HG02938 (cell line): ENCODE results near the gene KBTBD13.
"Not testable (repeated sequence)": the region's sequence is repeated elsewhere in the genome, so short reads cannot be mapped to it uniquely, and the experiment has no call there.

Experiments
- ATAC-seq: cut with Tn5 transposase; IDR thresholded peaks from one replicate; pipeline ENCODE4 v1.9.1; 2021; ENCODE audit warnings: mild to moderate bottlenecking, moderate library complexity; ENCODE audit not compliant: unreplicated experiment

The KBTBD13 gene

GRCh38 chr15:65087873-65088642 lies 11.5 kb downstream of the KBTBD13 start:
- no peak for ATAC-seq

- ATAC-seq = no peak
These were observed 12.1 kb downstream of the KBTBD13 start for GRCh38 chr15:65088643-65089021.

GRCh38 chr15:65089206-65089824 lies 12.8 kb downstream of the KBTBD13 start:
- ATAC-seq = no peak

- ATAC-seq = no peak
These were observed 15.6 kb downstream of the KBTBD13 start for GRCh38 chr15:65091946-65092770.

DNA sequence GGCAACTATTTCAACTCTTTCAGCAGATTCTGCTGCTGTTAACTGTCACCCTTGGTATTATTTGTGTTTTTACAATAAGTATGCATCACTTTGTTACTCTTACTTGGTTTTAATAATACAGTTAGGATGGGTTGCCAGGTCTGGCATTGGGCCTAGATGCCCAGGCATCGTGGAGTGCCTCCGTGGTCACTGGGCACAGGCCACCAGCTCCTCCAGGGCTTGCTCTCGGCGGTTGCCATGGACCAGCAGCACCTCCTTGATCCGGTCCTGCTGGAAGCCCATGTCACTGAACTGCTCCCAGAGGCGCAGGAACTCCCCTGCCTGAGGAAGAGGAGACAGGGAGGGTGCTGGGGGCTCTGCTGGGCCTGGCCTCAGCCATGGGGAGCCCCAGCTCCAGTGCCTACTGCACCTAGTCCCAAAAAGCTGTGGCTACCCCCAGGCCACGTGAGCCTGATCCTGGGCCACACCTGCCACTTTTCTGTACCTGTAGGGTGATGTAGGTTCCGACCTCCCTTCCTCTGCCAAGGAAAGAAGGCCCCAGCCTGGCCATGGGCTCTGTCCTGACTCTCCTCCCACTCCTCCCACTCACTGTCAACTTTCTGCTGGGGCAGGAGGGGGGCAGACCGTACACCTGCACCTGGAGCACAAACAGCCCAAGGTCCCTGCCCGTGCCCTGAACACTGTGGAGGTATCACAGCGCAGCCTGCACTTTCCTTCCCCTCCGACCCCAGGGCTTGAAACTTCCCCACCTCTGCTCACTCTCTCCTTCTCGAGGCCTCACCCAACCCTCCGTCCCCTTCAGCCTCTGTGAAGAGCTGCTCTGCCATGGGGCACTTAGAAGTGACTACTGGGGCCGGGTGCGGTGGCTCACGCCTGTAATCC lies 16.6 kb downstream of the KBTBD13 start:
- no peak for ATAC-seq

GRCh38 chr15:65093793-65094170 lies 17.2 kb downstream of the KBTBD13 start:
- ATAC-seq = not testable (repeated sequence)

- ATAC-seq = no peak
These were observed 17.9 kb downstream of the KBTBD13 start for GRCh38 chr15:65094294-65094995.

DNA sequence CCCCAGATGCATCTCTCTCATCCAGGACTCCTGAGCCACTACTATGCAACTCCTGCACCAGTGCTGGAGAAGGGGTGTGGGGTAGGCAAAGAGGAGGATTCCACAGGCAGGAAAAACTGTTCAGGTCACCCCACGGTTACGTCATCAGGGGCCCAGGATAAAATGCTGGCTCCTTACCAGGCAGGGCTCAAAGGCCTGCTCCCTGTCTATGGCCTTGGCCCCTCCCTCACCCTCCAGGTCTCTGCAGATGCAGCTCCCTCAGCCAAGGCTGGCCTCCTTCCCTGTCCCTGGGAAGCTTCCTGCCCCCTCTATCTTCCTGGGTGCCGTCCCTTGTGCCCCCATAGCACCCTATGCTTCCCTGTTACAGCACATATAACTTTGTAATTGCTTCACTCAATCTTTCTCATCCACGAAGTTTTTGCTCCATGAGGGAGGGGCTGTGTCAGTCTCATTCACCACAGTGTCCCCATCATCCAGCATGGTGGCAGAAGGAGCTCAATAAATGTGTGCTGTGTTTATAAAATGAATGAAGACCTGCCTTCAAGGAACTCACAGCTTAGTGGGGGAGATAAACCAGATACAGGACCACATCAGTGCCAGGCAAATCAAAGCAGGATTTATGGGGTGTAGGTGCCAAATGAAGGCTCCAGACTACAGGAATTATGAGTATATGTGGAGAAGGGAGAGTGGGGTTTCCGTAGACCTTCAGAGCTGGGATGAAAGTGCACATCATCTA lies 18.6 kb downstream of the KBTBD13 start:
- no peak for ATAC-seq

GRCh38 chr15:65095747-65096104 lies 19.2 kb downstream of the KBTBD13 start:
- ATAC-seq = no peak

DNA sequence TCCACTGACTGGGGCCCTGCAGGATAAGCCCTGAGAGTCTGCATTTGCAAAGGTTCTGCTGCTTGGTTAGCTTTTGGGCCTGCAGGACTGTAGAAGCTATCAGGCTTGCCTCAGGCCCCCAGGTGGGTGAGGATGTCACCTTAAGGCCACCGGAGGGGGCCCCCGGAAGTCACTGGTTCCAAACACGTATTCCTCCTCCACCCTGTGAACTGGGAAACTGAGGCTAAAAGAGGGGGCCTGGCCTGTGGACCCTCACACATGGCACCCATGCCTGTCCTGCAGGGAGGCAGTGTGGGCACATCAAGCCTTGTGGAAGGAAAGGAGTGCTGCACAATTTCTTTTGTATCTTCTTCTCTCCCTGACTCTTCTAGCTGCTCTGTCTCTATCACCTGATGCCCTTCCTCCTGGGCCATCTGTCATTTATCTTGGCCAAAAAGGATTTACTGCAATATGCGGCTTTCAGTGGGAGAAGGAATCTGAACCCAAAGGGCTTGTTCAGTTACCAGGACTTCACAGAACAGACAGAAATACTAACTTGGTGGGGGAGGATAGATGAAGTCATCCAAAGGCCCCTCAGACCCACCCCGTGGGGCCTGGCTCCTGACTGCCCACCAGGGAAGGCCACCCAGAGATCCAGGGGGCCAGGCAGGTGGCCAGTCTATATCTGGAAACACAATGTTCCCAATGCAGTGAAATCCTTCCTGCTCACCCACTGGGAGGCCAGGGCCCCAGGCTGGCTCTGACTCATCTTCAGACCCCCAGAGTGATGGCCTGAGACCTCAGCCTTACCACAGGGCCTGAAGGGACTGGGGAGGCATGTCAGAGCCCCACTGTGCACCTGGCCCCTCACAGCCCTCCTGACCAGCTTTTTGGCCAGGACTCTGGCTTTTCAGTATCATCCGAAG lies 20.2 kb downstream of the KBTBD13 start:
- ATAC-seq = no peak

DNA sequence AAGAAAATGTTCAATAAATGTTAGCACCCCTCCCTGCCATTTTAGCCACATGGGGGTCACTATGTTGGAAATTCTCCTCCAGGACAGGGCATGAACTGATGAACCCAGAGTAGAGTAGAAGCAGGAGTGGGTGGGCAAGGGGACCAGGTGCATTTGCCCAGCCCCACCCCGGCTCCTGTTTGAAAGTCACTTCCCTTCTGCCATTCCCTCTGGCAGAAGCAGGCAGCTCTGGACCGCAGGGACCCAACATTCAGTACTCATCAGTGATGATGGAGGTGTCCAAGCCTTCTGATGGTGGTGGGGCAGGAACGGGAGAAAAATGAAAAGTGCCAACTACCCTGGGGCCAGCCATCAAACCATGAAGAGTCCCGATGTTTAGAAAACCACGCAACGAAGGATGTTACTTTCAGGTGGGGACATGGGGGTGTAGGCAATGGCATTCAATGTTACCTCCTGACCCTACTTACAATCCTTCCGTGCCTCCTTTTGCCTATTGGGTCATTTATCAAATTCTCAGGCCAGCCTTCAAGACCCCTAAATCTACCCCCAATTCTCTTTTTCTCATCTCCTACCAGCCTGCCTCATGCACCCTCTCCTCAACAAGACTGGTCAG lies 21.2 kb downstream of the KBTBD13 start:
- no peak for ATAC-seq

GRCh38 chr15:65099336-65099735 lies 22.8 kb downstream of the KBTBD13 start:
- no peak for ATAC-seq

GRCh38 chr15:65099801-65100200 lies 23.3 kb downstream of the KBTBD13 start:
- ATAC-seq = not testable (repeated sequence)

GRCh38 chr15:65100442-65100841 lies 23.9 kb downstream of the KBTBD13 start:
- no peak for ATAC-seq

DNA sequence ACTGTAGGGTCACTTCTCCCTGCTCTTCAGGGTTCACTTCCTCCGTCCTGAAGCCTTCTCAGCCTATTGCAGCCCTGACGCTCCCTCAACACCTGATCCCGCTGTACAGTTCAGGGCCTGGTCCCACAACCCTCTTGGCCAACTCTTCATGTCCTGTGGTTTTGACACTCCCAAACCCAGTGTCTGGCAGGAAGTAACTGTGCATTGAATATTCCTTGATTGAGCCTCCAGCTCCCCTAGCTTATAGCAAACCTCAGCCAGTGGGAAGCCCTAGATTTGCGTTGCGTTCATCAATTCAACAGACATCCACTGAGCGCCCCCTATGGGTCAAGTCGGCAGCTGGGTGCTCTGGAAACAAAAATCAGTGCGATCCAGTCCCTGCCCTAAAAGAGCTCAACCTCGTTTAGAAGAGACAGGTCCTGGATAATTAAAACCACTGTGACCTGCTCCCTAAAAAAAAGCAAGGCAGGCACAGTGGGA lies 24.9 kb downstream of the KBTBD13 start:
- no peak for ATAC-seq

DNA sequence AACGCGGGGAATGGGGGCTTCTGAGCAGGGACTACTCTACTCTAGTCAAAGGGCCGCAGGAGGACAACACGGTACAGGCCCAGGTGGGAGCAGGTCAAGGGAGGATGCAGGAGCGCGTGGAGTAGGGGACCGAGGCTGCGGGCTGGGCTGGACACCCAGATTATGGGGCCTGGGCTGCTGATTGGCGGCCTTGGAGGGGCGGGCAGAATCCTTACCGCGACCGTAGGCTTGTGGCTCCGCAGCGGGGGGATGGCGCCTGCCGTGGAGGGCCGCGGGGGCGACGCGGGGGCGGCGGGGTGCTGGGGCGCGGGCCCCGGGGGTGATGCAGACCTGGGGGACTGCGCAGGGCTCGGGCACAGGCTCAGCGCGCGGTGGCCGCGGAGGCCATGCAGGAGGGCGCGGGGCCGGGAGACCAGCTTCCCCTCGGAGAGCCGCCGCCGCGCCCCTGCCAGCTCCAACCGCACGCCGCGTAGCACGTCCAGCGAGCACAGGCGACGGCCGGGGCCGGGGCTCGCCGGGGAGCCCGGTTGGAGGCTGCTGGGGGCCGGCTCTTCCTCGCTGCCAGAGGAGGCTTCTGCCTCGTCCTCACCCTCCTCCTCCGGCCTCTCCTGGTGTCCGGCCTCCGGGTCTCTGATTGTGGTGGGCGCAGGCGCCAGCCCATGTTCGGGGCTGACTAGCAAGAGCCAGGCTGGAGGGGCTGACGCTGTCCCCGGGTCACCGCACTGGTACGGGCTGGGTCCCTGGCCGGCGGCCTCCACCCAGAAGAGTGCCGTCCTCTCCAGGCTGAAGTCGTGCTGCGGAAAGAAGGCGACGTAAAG lies 25.6 kb downstream of the KBTBD13 start:
- ATAC-seq = no peak

GRCh38 chr15:65102912-65103311 lies 26.4 kb downstream of the KBTBD13 start:
- ATAC-seq = no peak
